Loucy (cell line): Measurements from ENCODE around the gene GARIN3.

Source experiments
- CTCF ChIP-seq: fragments of 200-600 bp; sonication (generic); conservative IDR thresholded peaks from 2 replicates; pipeline ENCODE4 v1.5.1; 2014; ENCODE audit warnings: mild to moderate bottlenecking, antibody characterized with exemption, low read length
- EZH2phosphoT487 ChIP-seq: fragments of 200-600 bp; IDR thresholded peaks from 2 replicates; pipeline ENCODE4 v1.6.1; 2018; ENCODE audit warnings: antibody characterized with exemption, mild to moderate bottlenecking, moderate library complexity, borderline replicate concordance

DNA sequence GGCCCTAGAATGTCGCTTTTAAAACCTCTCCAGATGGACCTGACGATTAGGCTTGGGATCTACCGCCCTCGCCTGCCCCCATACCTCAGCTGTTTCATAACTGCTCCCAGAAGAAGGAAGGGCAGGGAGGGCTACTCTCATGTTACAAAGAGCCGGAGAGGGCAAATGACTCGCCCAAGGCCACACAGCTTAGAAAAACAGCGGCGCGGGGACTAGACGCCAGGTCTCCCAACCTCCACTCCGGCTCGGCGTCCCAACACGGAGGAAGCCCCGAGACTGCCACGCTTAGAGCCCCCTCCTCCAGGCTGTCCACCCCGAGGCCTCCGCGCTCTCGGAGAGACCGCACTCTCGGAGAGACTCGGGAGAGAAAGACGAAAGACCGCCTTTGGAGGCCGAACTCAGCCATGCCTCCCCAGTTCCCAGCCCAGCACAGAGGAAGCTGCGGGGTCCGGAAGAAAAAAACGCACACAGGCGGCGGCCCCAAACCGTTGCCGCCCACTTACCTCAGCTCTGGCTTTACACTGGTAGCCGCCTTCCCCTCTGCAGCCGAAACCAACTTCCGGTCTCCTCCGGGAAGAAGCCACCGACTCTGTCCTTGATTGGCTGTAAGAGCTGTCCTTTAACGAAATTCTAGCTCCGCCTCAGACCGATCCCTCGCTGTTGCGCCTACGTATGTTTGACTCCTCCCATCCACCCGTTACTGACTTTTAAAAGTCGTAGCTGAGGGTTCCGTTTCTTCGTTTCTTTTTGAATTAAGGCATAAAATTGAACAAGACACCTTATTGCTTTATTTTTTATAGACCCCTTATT lies 23.5 kb downstream of the GARIN3 start, which contains the start of gene MED7:
- TF ChIP-seq CTCF (no peak), EZH2phosphoT487 (no peak)
